Esophagus muscularis mucosa (tissue), 4 donors: Measurements from ENCODE around the gene NEXN.

ENCODE experiments used
- CTCF ChIP-seq, 3 experiments: fragments of 200-600 bp in 2 of 3; fragments of 450-650 bp in 1 of 3; sonication (generic) in 2 of 3; IDR thresholded peaks; one replicate each; pipeline ENCODE4 v1.5.1; 2017 to 2019; ENCODE audit warnings: antibody characterized with exemption in 3 of 3, mild to moderate bottlenecking in 2 of 3, moderate library complexity in 1 of 3
- EP300 ChIP-seq: sonication (generic); formaldehyde crosslinking; IDR thresholded peaks from one replicate; pipeline ENCODE4 v1.6.1; 2017; ENCODE audit warnings: antibody characterized with exemption
- POLR2A ChIP-seq: fragments of 450-650 bp; IDR thresholded peaks from one replicate; pipeline ENCODE4 v1.6.1; 2017; ENCODE audit warnings: antibody characterized with exemption, moderate library complexity, mild to moderate bottlenecking, low read depth
- POLR2AphosphoS5 ChIP-seq, 2 donors: sonication (generic); formaldehyde crosslinking; IDR thresholded peaks; one replicate each; pipeline ENCODE4 v1.6.1; 2017; ENCODE audit warnings: antibody characterized with exemption in 2 of 2

- TF ChIP-seq POLR2AphosphoS5 (IDR thresholded peaks at IDR 0.05) (no peak), CTCF (IDR thresholded peaks at IDR 0.05) (no peak), POLR2A (no peak), EP300 (no peak)
Measured at GRCh38 chr1:77847621-77848080, 40.8 kb upstream of the NEXN start.
